Activated CD4-positive, CD25-positive, alpha-beta regulatory T cell (primary cell): ENCODE measurements around the gene TMEM33.

Experiments used
- DNase-seq, 4 experiments: peaks; one replicate each; lab custom pipeline; 2025; lab: John Stamatoyannopoulos, UW

Gene TMEM33

DNA sequence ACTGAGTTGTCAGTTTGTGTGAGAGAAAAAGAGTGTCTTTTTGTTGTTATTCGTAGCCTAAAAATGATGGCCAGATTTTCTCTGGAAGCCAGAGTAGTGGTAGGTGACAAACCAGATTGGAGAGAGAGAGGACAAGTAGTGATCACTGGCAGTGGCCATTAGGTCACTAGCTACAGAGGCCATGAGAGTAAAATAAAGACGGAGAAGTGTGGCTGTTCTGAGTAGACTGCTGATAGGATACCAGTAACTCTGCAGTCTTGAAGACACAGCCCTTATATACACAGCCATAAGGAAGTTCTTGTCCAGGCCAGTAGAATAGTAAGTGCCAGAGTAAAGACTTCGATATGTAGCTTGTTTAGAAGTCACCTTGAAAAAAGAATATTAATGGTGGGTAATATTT, 62.8 kb downstream of the TMEM33 start:
- DNase-seq = no peak

DNA sequence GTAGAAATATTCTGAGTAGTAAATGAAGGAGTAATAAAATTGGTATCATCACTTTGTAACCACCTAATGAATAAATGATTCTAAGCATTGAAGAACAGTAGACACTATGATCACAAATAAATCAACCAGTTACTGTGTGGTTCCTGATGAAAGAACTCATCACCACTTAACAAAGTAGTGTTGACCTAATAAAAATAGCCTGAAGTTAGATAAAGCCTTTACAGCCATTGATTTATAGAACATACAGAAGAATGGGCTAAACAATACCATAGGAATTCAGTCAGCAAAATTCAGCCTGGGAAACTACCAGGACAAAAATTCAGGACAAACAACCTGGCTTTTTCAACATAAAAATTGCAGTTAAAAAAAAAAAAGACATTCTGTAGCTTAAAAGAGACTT, 64.1 kb downstream of the TMEM33 start:
- no peak for DNase-seq

DNA sequence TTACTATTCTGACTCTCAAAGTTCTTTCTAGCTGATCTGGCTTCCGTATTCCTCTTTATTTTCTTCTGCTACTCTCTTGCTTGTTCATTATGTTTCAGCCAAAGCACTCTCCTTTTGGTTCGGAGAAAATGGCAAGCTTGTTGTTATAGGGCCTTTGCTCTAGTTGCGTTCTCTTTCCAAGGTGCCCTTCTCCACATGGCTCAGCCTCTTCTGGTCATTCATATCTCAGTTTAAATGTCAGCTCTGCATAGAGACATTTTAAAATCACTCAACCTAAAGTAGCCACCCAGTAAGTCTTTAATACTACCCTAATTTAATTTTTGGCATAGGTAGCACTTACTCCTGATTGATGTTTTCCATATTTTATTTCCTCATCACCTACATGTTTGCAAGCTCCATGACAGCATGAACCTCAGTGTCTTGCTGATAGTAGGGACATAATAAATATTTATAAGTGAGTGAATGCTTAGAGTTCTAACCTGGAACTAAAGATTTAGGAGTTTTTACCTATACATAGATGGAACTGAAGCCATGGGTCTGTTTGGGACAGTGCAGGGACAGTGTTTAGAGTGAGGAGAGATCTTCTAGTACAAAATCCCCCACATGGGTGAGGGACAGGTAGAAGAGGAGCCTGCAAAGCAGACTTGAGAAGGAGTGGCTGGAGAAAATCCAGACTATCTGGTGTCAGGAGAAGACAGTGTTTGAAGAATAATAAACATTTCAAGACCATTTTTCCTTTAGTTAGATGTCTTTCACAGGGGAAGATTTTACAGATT, 73.0 kb downstream of the TMEM33 start:
- no peak for DNase-seq
